GM13977 (cell line): ENCODE data around the gene LMF1.

Experiments
- DNase-seq: peaks from one replicate; pipeline ENCODE4 v3.0.0; 2012; ENCODE audit warnings: low spot score
- CTCF ChIP-seq: IDR thresholded peaks from 2 replicates; pipeline ENCODE4 v1.5.1; 2012; ENCODE audit warnings: mild to moderate bottlenecking, control low read depth; ENCODE audit not compliant: insufficient read depth; ENCODE audit errors: extremely low read depth, missing control alignments
- in situ Hi-C: fragments of 300-500 bp; cut with MboI; formaldehyde crosslinking; loops from one replicate; pipeline ENCODE4 v1.12.0; 2022; ENCODE audit warnings: low sequenced_read_pairs, low pct_unique_long_range_greater_than_20kb, mixed read lengths, inconsistent platforms; ENCODE audit not compliant: unreplicated experiment

LMF1 gene

GRCh38 chr16:912322-912683, 58.5 kb downstream of the LMF1 start:
- in situ Hi-C loops, result no loop called here
- no peak for TF ChIP-seq CTCF
- no peak for DNase-seq

DNA sequence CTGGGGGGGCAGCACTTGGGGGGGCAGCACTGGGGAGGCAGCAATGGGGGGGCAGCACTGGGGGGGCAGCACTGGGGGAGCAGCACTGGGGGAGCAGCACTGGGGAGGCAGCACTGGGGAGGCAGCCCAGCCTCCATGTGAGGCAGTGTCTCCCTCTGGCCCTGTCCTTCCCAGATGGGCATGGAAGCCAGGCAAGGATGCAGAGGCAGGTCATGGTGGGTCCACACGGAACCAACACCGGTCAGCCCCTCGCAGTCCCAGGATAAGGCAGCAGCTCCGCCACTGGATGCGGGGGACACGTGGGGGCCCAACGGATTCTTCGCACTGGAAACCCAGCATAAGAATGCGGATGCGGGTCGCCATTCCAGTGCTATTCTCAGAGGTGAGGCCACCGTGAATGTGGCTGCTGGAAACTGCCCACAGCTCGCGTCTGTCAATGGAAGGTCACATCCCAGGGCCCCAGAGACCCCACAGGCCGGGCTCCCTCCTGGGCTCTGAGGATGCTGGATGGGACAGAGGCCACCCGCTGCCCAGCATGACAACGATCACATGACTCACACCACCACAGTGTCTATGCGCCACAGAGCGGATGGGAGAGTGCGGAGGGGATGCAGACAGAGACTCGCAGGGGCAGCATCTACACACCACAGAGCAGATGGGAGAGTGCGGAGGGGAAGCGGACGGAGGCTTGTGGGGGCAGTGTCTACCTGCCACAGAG, 59.0 kb downstream of the LMF1 start:
- no peak for DNase-seq
- in situ Hi-C loops, result no loop called here
- TF ChIP-seq CTCF, result no peak

GRCh38 chr16:911101-911500, 59.7 kb downstream of the LMF1 start:
- TF ChIP-seq CTCF, result no peak
- no peak for DNase-seq
- in situ Hi-C loops, result no loop called here

DNA sequence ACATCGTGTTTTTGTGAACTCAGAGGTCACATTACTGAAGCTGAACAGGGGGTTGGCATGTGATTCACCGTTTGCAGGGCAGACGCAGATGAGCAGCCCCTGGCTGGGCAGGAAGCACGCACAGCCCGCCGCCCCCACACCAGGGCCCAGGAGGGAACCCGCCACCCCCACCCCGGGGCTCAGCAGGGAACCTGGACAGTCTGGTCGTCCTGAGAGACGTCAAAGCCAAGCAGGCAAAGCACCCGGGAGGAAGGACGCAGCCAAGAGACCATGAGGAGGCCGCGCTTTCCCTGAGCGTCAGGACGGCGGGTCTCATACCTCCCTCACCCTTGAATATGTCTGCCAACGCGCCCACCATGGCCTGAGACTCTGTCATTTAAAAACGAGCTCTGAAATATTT, 60.6 kb downstream of the LMF1 start:
- in situ Hi-C loops, result no loop called here
- TF ChIP-seq CTCF, result no peak

GRCh38 chr16:909281-910000, 61.3 kb downstream of the LMF1 start:
- no peak for DNase-seq
- in situ Hi-C loops, result no loop called here
- TF ChIP-seq CTCF, result no peak

More for the DNA sequence above, 60.6 kb downstream of the LMF1 start:
- DNase-seq, result no peak

DNA sequence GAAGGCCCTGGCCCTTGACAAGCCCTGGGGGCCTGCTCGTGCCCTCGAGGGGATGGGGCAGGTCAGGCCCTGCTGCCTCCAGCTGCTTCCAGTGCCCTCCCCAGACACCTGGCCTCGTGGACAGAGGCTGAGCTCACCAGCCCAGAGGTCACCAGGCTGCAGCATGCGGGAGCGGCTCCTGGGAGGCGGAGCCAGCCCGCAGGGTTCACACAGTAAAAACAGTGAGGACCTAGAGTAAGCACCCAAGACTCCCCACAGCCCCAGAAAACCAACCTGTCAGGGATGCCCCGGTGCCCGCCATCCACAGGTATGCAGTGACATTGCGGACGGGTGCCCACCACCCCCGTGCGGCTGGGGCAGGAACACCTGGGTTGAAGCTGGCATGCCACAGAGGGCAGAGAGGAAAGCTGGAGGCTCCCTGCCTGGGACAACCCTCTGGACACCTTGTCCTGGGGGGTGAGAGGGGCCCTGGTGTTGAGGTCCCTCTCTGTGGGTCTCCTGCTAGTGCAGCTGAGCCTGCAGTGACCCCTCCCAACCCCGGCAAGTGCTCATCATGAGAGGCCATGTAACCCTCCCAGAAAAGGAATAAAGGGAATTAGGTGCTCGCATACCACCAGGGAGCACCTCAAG, 62.1 kb downstream of the LMF1 start:
- in situ Hi-C loops, result no loop called here
- TF ChIP-seq CTCF, result no peak

More for the DNA sequence above, 62.1 kb downstream of the LMF1 start:
- peak; percentile 28 for DNase-seq
